ENCODE measurements around the gene INPPL1. TPM values are rescaled to one million over a fixed set of nuclear protein-coding genes. Genes with fewer than 3 reads are reported as not detected.

INPPL1 gene
- total RNA-seq, 1 donor from 2014 or later = 96.6 TPM

DNA sequence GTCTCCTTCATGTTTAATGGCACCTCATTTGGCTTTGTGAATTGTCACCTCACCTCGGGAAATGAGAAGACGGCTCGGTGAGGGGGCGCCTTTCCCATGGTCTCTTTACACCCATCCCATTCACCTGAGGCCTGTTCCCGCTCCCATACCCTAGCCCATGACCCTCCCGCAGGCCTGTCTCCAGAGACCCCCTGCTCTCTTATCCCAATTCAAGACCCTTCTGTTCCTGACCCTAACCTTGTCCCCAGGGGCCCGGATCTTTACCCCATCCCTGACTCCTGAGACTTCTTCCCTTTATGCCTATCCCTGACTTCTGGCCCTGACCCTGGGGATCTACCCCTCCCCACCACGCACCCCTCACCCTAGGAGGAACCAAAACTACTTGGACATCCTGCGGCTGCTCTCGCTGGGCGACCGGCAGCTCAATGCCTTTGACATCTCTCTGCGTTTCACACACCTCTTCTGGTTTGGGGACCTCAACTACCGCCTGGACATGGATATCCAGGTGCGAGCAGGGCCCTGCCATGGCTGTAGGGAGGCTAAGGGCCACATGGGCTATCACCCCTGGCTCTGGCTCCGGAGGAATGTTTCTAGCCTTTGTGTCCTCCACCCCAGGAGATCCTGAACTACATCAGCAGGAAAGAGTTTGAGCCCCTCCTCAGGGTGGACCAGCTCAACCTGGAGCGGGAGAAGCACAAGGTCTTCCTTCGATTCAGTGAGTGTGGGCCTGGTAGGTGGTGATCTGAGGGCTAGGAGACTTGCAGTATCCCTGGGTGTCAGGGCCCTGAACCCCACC, 7.9 kb downstream of the INPPL1 start:
- DNase-seq (ENCODE audit: low read depth) = no peak

DNA sequence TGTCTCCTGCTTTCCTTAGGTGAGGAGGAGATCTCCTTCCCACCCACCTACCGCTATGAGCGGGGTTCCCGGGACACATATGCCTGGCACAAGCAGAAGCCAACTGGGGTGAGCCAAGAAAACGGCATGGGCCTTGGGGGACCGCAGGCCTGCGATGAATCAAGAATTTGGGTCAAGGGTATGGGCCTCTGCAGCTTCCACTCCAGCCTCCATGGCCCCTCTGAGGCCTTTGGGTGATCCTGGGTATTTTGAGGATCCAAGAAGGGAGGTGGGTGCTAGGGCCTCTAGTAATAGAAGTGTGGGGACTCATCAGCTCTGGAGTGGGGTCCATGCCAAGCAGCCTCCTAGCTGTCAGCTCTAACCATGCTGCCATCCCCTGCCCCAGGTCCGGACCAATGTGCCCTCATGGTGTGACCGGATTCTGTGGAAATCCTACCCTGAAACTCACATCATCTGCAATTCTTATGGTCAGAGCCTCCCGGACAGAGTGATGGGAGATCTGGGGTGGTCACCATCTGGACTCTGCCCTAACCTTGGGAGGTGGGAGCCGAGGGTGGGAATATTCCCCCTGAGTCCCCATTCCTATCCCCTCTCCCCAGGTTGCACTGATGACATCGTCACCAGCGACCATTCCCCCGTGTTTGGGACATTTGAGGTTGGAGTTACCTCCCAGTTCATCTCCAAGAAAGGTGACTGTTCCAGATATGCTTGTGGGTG, 8.6 kb downstream of the INPPL1 start:
- no peak for DNase-seq (ENCODE audit: low read depth)

DNA sequence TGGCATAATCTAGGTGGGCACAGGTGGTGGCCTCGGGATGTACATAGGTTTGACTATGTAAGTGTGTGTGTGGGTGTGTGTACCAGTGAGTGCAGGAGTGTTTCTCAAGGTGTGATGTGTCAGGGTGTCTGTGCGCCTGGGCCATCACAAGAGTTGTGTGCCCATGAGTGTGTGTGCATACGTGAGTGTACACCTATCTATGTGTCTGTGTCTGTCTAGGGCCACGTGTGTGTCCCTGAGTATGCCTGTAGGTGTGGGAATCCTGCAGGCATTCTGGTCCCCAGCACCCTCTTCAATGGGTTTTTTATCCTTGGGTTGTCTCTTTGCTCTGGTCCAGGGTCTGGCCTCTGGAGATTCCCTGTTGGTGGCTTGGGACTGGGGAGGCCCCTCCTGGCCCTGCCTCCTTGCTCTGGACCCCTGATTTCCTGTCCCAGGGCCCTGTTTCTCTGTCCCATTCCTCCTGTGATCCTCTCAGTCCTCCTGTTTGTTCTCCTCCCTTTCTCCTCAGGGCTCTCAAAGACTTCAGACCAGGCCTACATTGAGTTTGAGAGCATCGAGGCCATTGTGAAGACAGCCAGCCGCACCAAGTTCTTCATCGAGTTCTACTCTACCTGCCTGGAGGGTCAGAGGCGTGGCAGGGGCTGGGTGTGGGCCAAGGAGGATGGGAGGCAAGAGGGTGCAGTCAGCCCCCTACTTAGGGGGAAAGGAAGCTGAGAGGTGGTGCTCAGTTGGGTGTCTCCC, 9.4 kb downstream of the INPPL1 start:
- DNase-seq (ENCODE audit: low read depth) = no peak

DNA sequence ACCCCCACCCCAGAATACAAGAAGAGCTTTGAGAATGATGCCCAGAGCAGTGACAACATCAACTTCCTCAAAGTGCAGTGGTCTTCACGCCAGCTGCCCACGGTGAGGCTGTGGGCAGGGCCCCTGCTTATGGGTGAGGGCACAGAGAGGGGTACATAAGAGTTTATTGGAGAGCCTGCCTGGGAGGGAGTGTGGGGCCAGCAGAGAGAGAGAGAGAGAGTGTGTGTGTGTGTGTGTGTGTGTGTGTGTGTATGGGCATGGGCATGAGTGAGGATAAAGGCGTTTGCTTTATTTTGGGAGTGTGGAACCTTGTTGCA, 9.9 kb downstream of the INPPL1 start:
- DNase-seq (ENCODE audit: low read depth) = no peak

DNA sequence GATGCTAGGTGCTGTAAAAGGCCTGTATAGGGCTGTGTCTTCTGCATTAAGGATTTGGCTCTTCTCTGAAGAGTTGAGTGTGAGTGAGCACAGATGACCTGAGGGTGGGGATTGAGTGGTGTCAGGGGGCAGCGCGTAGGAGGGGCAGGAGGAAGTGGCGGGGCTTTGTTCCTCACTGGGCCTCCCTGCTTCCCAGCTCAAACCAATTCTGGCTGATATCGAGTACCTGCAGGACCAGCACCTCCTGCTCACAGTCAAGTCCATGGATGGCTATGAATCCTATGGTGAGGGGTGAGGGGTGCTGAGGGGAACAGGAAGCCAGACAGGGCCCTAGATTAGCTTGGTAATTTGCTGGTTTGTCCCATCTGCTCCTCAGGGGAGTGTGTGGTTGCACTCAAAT, 10.4 kb downstream of the INPPL1 start:
- no peak for DNase-seq (ENCODE audit: low read depth)

DNA sequence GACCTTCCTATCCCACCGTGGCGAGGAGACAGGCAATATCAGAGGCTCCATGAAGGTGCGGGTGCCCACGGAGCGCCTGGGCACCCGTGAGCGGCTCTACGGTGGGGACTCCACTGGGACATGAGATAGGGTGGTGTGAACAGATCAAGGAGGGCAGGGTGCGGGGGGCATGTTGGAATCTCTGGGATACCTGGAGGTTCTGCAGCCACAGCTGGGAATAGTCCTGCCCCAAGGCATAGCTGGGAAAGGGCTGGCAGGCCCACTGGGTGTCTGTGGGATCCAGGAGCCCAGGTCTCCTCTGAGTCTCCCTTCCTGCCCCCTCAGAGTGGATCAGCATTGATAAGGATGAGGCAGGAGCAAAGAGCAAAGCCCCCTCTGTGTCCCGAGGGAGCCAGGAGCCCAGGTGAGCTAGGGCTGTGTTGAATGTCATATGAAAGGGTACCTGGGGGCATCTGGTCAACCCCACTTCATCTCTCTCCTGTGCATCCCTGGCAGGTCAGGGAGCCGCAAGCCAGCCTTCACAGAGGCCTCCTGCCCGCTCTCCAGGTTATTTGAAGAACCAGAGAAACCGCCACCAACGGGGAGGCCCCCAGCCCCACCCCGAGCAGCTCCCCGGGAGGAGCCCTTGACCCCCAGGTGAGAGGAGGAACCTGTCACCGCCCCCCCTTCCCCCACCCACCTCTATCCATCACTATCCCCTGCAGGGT, 10.9 kb downstream of the INPPL1 start:
- no peak for DNase-seq (ENCODE audit: low read depth)

DNA sequence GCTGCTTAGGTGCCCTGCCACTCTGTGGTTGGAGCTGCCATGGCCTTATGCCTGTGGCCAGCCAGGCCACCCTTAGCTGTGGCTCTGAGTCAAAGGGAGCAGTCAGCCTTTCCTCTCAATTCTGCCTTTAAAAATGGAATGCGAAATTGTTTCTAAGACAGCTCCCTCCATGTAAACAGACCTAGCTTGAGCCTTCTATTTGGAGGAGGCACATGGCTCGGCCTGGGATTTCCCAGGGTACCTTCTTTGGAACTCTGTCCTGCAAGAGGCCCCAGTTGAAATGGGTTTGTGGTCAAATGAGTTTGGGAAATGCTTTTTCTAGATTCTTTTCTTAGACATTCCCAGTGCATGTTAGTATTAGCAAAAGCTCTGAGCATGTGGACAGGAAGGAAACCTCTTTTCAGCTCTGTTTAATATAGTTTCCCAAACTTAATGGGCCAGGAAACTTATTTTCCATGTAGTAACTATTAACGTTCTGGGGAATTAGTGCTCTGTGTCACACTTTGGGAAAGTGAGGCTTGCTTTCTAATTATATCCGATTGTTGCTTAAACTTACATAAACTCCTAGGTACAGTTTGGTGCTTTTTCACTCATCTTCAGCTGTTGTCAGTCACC, 11.6 kb downstream of the INPPL1 start:
- DNase-seq (ENCODE audit: low read depth) = no peak

DNA sequence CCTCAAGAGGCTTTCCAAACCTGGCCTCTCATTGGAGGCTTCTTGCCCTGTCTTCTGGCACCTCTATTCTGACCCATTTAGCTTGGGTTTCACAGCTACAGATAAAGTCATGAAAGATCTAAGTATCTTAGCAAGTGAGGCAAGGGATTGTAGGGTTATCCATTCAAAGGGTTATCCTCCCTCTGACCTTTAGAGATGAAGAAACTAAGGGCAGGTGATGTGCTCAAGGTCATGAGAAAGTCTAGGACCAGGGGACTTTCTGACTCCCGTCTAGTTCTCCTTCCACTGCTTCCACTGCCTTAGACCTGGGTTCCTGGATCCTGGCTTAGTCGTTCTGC, 12.2 kb downstream of the INPPL1 start:
- no peak for DNase-seq (ENCODE audit: low read depth)

DNA sequence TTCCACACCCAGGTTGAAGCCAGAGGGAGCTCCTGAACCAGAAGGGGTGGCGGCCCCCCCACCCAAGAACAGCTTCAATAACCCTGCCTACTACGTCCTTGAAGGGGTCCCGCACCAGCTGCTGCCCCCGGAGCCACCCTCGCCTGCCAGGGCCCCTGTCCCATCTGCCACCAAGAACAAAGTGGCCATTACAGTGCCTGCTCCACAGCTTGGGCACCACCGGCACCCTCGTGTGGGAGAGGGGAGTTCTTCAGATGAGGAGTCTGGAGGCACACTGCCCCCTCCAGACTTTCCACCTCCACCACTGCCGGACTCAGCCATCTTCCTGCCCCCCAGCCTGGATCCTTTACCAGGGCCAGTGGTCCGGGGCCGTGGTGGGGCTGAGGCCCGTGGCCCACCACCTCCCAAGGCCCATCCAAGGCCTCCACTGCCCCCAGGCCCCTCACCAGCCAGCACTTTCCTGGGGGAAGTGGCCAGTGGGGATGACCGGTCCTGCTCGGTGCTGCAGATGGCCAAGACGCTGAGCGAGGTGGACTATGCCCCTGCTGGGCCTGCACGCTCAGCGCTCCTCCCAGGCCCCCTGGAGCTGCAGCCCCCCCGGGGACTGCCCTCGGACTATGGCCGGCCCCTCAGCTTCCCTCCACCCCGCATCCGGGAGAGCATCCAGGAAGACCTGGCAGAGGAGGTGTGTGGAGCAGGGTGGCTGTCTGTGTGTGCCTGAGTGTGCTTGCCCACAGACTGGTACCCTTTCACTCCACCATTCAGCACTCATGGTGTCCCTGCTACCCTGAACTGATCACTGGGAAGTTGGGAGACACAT, 12.8 kb downstream of the INPPL1 start:
- DNase-seq (ENCODE audit: low read depth) = no peak

DNA sequence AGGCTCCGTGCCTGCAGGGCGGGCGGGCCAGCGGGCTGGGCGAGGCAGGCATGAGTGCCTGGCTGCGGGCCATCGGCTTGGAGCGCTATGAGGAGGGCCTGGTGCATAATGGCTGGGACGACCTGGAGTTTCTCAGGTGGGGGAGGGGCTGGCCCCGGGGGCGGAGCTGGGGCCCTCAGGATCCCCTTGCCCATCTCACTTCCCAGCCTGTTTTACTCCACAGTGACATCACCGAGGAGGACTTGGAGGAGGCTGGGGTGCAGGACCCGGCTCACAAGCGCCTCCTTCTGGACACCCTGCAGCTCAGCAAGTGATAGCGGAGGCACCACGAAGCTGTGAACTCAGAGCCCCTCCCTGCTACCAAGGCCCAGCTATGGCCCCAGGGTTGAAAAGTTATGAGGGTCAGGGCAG, 13.5 kb downstream of the INPPL1 start:
- peak; percentile 42 for DNase-seq (ENCODE audit: low read depth)

DNA sequence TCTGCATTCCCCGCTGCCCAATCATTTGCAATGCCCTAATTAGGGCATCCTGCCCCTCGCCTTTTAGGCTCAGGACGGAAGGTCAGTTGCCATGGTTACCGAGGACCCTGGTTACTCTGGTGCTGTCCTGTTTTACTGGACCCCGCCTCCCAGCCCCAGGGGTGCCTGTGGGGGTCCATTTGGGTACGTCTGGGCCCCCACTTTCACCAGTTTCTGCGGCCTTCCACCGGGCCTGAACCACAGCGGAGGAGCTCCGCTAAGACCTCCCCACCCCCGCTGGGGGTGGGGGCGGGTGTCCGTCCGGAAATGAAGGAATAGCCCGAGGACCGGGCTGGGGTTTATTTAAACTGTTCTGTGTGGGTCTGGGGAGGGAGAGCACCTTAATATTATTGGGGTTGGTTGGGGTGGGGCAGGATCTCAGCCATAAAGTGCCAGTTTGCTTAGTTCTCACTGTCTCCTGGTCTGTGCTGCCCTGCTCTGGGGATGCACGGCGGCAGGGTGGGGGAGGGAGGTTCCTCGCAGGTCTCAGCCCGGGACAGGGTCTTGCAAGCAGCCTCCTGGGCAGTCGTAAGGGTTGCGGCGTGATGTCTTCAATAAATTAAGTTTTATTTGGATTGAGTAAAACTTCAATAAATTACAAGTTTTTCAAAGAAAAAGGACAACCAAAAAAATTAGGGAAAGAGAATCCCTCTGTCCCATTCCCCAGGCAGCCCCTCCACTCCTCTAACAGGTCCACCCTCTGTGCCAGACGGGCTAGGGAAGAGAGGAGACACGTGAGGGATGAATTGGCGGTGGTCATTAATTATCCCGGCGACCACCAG, 14.1 kb downstream of the INPPL1 start:
- DNase-seq (ENCODE audit: low read depth) = no peak

DNA sequence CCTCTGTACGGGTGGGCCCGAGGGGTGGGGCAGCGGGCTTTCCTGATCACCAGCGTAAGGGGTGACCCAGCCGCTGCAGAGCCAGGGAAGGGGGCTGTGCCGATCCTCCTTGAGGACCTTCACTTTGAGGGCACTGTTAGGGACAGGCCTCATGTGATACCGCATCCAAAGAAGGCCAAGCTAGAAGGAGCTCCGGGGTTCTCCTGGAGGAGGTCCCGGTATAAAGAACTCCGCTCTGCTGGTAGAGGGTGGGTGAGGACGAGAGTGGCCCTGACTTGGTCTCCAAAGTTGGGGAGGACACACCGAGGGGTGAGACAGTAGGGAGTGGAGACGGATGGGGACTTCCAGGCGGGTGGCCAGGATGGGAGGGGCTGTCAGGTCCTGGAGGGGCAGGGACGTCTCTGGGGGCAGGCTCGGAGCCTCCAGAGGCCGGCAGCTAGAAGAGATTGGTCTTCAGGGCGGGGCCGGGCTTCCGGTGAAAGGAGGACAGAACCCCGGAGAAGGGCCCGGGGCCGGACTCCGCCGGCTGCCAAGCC, 14.8 kb downstream of the INPPL1 start:
- DNase-seq (ENCODE audit: low read depth) = no peak

DNA sequence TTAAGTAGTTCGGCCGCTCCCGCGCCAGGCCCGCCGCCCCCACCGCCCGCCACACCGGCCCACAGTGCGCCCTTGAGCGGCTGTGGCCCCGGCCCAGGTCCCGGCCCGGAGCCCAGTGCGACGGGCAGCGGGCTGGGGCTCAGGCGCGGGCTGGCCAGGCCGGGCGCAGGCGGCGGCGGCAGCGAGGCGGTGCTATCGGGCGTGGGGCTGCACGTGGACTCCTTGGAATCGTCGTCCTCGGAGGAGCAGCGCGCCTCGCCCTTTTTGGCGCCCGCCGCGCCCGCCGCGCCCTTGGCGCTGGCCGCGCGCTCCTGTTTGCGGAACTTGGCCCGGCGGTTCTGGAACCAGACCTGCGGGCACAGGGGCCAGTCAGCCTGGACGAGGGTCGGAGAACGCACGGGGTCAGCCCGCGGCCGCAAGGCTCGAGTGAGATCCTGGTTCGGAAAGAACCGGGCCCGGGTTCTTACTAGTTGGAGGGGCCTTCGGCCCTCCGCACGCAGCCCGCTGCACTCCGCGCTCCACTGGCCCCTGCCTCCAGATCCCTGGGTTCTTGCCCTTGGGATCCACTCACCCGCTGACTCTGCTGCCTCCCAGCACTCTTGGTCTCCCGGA, 15.4 kb downstream of the INPPL1 start:
- DNase-seq (ENCODE audit: low read depth) = no peak

DNA sequence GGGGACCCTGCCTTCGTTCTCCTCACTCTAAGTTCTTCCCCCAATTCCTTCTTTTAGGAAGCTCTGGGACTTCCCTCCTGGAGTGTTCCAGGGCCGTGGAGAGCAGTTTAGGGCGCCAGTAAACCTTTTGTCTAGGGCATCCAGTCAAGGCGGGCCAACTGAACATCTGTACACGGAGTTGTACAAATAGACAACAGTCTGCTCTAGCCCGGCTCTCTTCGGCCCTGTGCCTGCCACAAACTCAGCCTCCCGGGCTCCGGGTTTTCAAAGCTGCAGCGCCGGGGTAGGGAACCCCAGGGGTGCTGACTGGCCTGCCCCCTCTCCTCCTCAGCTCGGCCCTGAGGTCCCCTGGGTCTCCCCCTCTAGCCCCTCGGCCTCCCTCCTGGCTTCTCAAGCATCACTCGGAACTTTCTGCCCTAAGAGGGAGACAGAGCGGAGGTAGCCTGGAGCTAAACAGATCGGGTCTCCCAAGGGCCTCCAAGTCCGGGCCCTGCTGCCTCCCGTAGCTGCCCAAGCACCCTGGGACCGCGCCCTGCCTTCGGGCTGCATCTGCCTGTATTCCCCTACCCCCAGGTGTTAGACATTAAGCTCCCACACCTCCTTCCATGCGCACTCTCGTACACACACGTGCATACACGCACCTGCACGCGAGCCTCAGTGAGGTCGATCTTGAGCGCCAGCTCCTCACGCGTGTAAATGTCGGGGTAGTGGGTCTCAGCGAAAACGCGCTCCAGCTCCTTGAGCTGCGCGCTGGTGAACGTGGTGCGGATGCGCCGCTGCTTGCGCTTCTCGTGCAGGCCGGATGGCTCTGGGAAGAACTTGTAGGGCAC, 16.1 kb downstream of the INPPL1 start:
- DNase-seq (ENCODE audit: low read depth) = no peak

DNA sequence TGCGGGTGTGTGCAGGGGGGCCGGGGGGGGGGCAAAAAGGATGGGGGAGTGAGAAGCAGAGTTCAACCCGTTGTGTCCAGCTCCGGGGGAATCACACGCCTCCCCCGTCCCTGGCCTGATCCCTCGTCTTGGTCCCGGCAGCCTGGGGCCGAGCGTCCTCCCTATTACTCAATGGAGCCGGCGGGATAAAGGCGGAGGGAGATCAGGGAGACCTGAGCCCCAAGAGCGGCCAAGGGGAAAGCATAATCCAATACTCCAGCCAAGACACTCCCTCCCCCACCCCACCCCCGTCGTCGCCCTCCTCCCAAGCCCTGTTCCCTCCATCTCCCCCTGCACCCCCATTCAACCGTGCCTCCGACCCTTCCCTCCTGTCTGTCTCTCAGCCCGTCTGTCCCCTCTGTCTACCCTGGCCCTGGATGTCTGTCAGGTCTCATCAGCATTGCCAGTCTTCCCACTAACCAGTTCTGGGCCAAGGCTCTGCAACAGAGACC, 16.8 kb downstream of the INPPL1 start:
- DNase-seq (ENCODE audit: low read depth) = no peak

DNA sequence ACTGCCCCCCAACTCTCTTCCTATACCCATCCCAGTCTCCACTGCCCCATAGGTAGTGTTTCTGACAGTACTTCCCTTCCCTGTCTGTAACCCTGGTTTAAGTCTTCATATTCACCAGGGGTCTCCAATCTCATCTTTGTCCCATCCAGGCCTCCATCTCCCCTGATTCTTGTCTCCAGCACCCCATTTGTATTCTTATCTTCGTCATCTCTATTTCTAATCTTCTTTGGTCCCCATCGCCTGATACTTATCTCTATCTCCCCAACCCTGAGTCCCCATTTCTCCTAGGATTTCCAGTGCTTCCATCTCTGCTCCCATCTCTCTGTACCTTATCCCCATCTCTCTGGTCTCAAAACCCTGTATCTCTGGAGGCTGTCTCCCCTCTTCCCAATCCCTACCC, 17.6 kb downstream of the INPPL1 start:
- DNase-seq (ENCODE audit: low read depth) = no peak

DNA sequence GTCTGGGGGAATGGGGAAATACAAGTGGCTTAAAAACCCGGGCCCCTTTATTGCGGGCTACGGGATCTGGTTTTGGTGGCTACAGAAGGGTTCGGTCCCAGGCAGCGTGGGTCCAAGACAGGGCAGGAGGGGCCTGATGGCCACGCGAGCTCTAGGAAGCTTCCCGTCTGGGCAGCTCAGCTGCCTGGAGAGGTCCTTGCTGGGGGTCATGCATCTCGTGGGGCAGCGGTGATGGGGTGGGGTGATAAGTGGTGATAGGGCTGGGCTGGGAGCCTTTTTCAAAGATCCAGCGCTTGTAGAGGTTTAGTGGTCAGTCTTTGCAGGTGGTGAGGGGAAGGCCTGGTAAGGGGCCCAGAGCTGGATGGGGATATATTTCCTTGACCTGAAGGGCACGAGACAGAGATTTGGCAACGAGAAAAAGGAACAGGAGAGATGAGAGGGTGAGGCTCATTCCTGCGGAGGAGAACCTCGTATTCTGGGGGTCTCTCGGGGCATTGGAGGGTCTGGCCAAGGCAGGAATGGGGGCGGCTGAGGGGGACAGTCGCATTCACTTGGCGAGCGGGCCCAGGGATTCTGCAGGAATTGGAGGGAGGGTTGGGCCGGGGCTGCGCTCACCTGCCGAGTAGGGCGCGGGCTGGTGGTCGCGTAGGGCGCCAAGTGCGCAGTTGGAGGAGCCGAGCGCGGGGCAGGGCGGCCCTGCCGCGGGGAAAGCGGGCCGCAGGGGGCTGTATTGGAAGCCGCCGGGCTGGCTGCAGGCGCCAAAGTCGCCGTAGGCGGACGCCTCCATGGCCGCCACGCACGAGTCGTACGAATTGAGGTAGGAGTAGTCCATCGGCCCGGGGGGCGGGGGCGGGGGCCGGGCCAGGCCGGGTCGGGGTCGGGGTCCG, 18.8 kb downstream of the INPPL1 start:
- DNase-seq (ENCODE audit: low read depth) = no peak

DNA sequence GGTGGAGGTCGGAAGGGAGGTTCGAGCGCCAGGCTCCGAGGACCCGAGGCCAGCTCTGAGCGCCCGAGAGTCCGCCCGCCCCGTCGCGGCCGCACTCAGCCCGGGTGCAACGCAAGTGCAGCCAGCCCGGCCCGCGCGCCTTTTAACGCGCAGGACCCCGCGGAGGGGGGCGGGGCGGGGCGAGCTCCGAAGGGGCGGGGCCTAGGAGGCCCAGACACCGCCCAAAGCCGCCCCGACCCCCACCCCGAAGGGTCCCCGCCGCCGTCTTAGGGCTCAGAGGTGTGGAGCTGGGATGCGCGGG, 19.4 kb downstream of the INPPL1 start, which contains the start of gene PHOX2A:
PHOX2A (minus strand) TSS at position 117 of the 301 bp plus-strand sequence. CDS start 172 bp downstream, outside the sequence.
- no peak for DNase-seq (ENCODE audit: low read depth)

Measured in renal cortical epithelial cell (primary cell).